Activated T-helper 2 cell treated with anti-CD3 and anti-CD28 coated beads, Interferon-gamma antibody, Interleukin-2, Interleukin-4, amounts not matched to agents 10 μg/mL and 5 μg/mL and 100 μg/mL, durations not matched to agents 14 hours and 24 hours and 36 hours (primary cell): ENCODE data around the gene MRFAP1. TPM values are rescaled to one million over a fixed set of nuclear protein-coding genes. Genes with fewer than 3 reads are reported as not detected.

Experiments used
- DNase-seq: peaks from one replicate; pipeline ENCODE4 v3.0.0; 2021; ENCODE audit warnings: low spot score
- H3K27ac Mint-ChIP-seq: one replicate; pipeline ENCODE4 v1.8.0; 2021; ENCODE audit warnings: mixed read lengths
- H3K27me3 Mint-ChIP-seq: one replicate; pipeline ENCODE4 v1.8.0; 2021; ENCODE audit warnings: low read depth, mixed read lengths
- H3K36me3 Mint-ChIP-seq: one replicate; pipeline ENCODE4 v1.8.0; 2021; ENCODE audit warnings: low read depth, mixed read lengths
- H3K4me1 Mint-ChIP-seq: one replicate; pipeline ENCODE4 v1.8.0; 2021; ENCODE audit warnings: low read depth, mixed read lengths
- H3K4me3 Mint-ChIP-seq: one replicate; pipeline ENCODE4 v1.8.0; 2021; ENCODE audit warnings: low read depth, mild to moderate bottlenecking, moderate library complexity, mixed read lengths
- H3K9me3 Mint-ChIP-seq: one replicate; pipeline ENCODE4 v1.8.0; 2021; ENCODE audit warnings: mixed read lengths
- intact Hi-C: fragments of 100-400 bp; cut with micrococcal nuclease; formaldehyde crosslinking; loops from one replicate; pipeline ENCODE4 v1.15.1; 2023
- total RNA-seq: library from RNA; stranded (reverse); gene quantifications from 2 replicates; pipeline ENCODE4 v1.2.3, GENCODE V29; 2022

The MRFAP1 gene
- total RNA-seq, 1 donor from 2014 or later = 105 TPM

GRCh38 chr4:6603128-6603527 lies 37.4 kb upstream of the MRFAP1 start:
- H3K27ac Mint-ChIP-seq = no peak overlapping the region
- H3K36me3 Mint-ChIP-seq = peaks cover 66% of the 10 kb centered on the region
- H3K9me3 Mint-ChIP-seq = peaks cover 15% of the 10 kb centered on the region
- DNase-seq = no peak
- H3K27me3 Mint-ChIP-seq = no peaks in the 10 kb centered on the region
- intact Hi-C loops = no loop called here
- no peak overlapping the region for H3K4me3 Mint-ChIP-seq
- peaks cover 5% of the 10 kb centered on the region for H3K4me1 Mint-ChIP-seq

DNA sequence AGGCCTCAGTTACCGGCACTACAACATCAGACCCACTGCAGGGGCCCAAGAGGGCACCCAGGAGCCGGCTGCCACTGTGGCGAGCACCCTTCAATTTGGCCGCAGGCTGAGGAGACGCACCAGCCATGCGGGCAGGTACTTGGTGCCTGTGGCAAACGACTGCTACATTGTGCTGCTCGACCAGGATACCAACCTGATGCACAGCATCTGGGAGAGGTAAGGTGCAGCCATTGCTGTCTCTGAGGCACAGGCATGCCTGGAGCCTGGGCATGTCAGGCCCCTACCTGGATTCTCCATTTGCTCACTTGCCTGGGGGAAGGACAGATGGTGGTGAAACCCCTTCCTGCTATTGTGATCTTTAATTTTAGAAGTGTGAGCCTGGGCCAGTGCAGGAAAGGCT lies 35.4 kb upstream of the MRFAP1 start:
- H3K4me1 Mint-ChIP-seq = peaks cover 9% of the 10 kb centered on the region
- no peak for DNase-seq
- intact Hi-C loops = no loop called here
- H3K36me3 Mint-ChIP-seq = peaks cover 75% of the 10 kb centered on the region
- no peak overlapping the region for H3K4me3 Mint-ChIP-seq
- H3K27ac Mint-ChIP-seq = no peak overlapping the region
- peaks cover 15% of the 10 kb centered on the region for H3K9me3 Mint-ChIP-seq
- no peaks in the 10 kb centered on the region for H3K27me3 Mint-ChIP-seq

DNA sequence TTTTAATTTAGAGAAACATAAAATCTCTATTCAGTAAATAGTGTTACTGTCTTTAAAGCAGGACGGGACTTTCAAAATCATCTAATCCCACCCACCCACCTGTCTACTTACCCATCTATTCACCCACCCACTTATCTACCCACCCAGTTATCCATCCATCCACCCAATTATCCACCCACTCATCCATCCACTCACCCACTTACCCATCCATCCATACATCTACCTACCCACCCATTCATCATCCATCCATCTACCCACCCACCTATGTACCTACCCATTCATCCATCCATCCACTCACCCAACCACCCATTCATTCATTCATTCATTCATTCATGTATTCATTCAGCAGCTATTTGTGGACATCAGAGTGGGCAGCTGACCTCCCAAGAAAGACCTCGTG lies 34.9 kb upstream of the MRFAP1 start:
- DNase-seq = no peak
- no peaks in the 10 kb centered on the region for H3K27me3 Mint-ChIP-seq
- peaks cover 15% of the 10 kb centered on the region for H3K9me3 Mint-ChIP-seq
- no peak overlapping the region for H3K27ac Mint-ChIP-seq
- intact Hi-C loops = no loop called here
- H3K4me3 Mint-ChIP-seq = no peak overlapping the region
- peaks cover 75% of the 10 kb centered on the region for H3K36me3 Mint-ChIP-seq
- H3K4me1 Mint-ChIP-seq = peaks cover 9% of the 10 kb centered on the region

GRCh38 chr4:6606465-6607235 lies 33.8 kb upstream of the MRFAP1 start:
- no peak overlapping the region for H3K27ac Mint-ChIP-seq
- intact Hi-C loops = no loop called here

DNA sequence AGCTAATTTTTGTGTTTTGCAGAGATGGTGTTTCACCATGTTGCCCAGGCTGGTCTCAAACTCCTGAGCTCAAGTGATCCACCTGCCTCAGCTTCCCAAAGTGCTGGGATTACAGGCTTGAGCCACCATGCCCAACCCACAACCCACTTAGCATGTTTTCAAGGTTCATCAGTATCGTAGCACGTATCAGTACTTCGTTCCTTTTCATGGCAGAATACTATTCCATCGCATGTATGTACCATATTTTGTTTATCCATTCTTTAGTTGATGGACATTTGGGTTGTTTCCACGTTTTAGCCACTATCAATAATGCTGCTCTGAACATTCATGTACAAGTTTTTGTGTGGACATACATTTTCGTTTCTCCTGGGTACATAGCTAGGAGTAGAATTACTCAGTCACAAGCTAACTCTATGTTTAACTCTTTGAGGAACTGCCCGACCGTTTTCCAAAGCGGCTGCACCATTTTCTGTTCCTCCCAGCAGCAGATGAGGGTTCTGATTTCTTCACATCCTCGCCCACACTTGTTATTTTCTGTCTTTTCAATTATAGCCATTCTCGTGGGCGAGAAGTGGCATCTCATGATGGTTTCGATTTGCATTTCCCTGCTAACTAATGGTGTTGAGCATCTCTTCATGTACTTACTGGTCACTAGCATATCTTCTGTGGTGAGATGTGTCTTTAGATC lies 33.0 kb upstream of the MRFAP1 start:
- peaks cover 9% of the 10 kb centered on the region for H3K4me1 Mint-ChIP-seq
- no peak for DNase-seq
- H3K9me3 Mint-ChIP-seq = peaks cover 15% of the 10 kb centered on the region
- H3K27ac Mint-ChIP-seq = no peak overlapping the region
- peaks cover 74% of the 10 kb centered on the region for H3K36me3 Mint-ChIP-seq
- H3K4me3 Mint-ChIP-seq = no peak overlapping the region
- no peaks in the 10 kb centered on the region for H3K27me3 Mint-ChIP-seq
- intact Hi-C loops = no loop called here

More at GRCh38 chr4:6606465-6607235, 33.8 kb upstream of the MRFAP1 start:
- peaks cover 15% of the 10 kb centered on the region for H3K9me3 Mint-ChIP-seq
- peaks cover 9% of the 10 kb centered on the region for H3K4me1 Mint-ChIP-seq
- DNase-seq = no peak
- peaks cover 76% of the 10 kb centered on the region for H3K36me3 Mint-ChIP-seq
- no peak overlapping the region for H3K4me3 Mint-ChIP-seq
- H3K27me3 Mint-ChIP-seq = no peaks in the 10 kb centered on the region

GRCh38 chr4:6608758-6609414 lies 31.6 kb upstream of the MRFAP1 start:
- Mint-ChIP-seq H3K27ac (no peak overlapping the region), H3K9me3 (peaks cover 14% of the 10 kb centered on the region), H3K4me1 (peaks cover 9% of the 10 kb centered on the region), H3K27me3 (no peaks in the 10 kb centered on the region), H3K36me3 (peaks cover 64% of the 10 kb centered on the region), H3K4me3 (no peak overlapping the region)
- intact Hi-C loops = no loop called here
- no peak for DNase-seq

GRCh38 chr4:6609415-6610079 lies 30.9 kb upstream of the MRFAP1 start:
- intact Hi-C loops = no loop called here
- peaks cover 7% of the 10 kb centered on the region for H3K9me3 Mint-ChIP-seq
- H3K4me1 Mint-ChIP-seq = peaks cover 9% of the 10 kb centered on the region
- no peaks in the 10 kb centered on the region for H3K27me3 Mint-ChIP-seq
- peaks cover 59% of the 10 kb centered on the region for H3K36me3 Mint-ChIP-seq
- no peak overlapping the region for H3K4me3 Mint-ChIP-seq
- no peak for DNase-seq
- H3K27ac Mint-ChIP-seq = no peak overlapping the region

DNA sequence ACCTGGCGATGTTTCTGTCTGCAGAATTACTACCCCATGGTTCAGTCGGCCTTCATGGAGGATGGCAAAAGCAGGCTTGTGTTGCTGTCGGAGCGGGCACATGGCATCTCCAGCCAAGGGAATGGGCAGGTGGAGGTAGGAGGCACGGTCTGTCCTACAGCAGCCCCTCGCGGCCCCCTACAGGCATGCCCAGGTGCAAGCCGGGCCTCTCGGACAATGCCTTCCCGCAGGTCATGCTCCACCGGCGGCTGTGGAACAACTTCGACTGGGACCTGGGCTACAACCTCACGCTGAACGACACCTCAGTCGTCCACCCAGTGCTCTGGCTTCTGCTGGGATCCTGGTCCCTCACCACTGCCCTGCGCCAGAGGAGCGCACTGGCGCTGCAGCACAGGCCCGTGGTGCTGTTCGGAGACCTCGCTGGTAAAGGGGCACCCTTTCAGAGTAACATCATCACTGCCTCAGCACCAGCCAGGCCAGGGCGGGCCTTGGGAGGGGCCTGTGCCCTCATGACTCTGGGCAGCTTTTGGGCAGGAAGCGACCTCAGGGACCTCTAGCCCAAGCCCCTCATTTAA lies 29.5 kb upstream of the MRFAP1 start:
- no peaks in the 10 kb centered on the region for H3K27me3 Mint-ChIP-seq
- no peaks in the 10 kb centered on the region for H3K9me3 Mint-ChIP-seq
- intact Hi-C loops = no loop called here
- H3K27ac Mint-ChIP-seq = no peak overlapping the region
- H3K36me3 Mint-ChIP-seq = peaks cover 52% of the 10 kb centered on the region
- H3K4me1 Mint-ChIP-seq = peaks cover 9% of the 10 kb centered on the region
- no peak overlapping the region for H3K4me3 Mint-ChIP-seq
- DNase-seq = no peak

GRCh38 chr4:6612961-6613675 lies 27.4 kb upstream of the MRFAP1 start:
- Mint-ChIP-seq H3K27ac (no peak overlapping the region), H3K27me3 (no peaks in the 10 kb centered on the region), H3K4me3 (no peak overlapping the region), H3K36me3 (peaks cover 47% of the 10 kb centered on the region), H3K9me3 (no peaks in the 10 kb centered on the region), H3K4me1 (peaks cover 4% of the 10 kb centered on the region)
- DNase-seq = no peak
- intact Hi-C loops = no loop called here

GRCh38 chr4:6613676-6614651 lies 26.5 kb upstream of the MRFAP1 start:
- Mint-ChIP-seq H3K4me1 (no peaks in the 10 kb centered on the region), H3K9me3 (no peaks in the 10 kb centered on the region), H3K4me3 (no peak overlapping the region), H3K27ac (no peak overlapping the region), H3K36me3 (peaks cover 45% of the 10 kb centered on the region), H3K27me3 (no peaks in the 10 kb centered on the region)
- intact Hi-C loops = no loop called here
- DNase-seq = no peak

- DNase-seq = no peak
- Mint-ChIP-seq H3K4me3 (no peak overlapping the region), H3K4me1 (no peaks in the 10 kb centered on the region), H3K36me3 (peaks cover 44% of the 10 kb centered on the region), H3K27ac (no peak overlapping the region), H3K9me3 (no peaks in the 10 kb centered on the region), H3K27me3 (no peaks in the 10 kb centered on the region)
- intact Hi-C loops = no loop called here
Observed at GRCh38 chr4:6614701-6615230, 25.7 kb upstream of the MRFAP1 start.
